ENCODE measurements around the gene SHISAL2A. TPM values are rescaled to one million over a fixed set of nuclear protein-coding genes. Genes with fewer than 3 reads are reported as not detected.

SHISAL2A gene
- total and polyA plus RNA-seq, 2 experiments from 2014 or later = not detected

DNA sequence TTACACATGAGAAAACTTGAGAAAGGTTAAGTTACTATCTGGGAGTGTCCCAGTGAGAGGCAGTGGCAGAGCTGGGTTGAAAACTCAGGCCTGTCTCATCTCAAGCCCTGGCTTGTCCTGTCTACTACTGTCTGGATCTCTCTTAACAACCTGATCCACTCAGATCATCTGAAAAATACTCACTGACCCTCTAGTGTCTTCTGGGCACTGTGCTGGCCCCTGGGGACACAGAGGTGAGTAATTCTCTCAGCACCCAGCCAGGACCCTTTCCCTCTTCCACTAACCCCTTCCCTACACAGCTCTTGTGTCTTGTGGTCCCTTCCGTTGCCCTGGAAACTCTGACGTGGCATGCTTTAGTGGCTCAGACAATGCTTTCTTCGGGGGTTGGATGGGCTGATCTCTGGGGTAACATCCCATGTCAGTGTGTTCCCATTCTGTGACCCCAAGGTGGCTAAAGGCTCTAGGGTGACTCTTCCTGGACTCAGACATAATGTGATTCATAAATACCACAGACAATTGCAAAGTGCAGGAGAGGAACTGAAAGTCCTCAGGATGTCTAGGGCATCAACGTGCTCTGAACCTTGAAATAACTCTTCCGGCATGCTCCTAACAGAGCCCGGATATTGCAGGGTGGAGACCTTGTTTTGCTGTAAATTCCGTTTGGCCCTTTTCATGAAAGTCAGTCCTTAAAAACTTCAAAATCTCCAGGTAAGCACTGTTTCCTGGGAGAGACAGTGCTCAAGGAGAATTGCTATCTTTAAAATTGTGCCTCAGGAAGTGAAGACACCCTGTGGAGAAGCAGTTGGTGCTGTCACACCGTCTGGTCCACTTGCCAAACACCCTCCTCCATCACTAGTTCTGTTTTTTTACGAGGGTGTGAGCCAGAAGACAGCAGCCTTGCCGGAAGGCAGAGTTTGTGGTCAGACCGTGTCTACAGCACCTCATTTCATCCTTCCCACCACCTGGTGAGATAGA lies 4.0 kb downstream of the SHISAL2A start:
- no peak for DNase-seq (ENCODE audit: low read depth in 1 of 2, low spot score in 1 of 2)
- peaks cover 8% of the 10 kb centered on the region for H3K4me1 ChIP-seq (ENCODE audit: low read depth)
- H3K27ac ChIP-seq = no peak overlapping the region

DNA sequence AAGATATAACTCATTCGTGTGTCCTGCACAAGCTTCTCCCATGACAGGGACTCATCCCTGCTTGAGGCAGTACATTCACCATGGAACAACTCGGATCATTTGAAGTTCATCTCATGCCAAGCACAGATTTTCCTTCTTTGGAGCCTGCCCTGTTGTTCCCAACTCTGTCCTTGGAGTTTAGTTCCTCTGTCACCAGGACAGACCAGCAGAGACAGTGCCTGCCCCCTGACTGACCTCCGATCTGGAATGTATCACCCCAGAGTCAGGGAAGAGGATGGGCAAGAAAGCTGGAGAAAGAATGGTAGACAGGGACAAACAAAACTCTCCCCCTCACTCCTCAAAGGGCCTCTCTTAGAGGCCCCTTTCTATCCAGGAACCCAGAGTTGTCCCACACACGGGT lies 5.0 kb downstream of the SHISAL2A start:
- Histone ChIP-seq H3K36me3 (no peaks in the 10 kb centered on the region), H3K4me1 (ENCODE audit: low read depth) (peaks cover 8% of the 10 kb centered on the region), H3K27me3 (peaks cover 12% of the 10 kb centered on the region), H3K27ac (no peak overlapping the region), H3K4me3 (no peak overlapping the region), H3K9me3 (ENCODE audit: low read depth) (no peaks in the 10 kb centered on the region)
- TF ChIP-seq, protein P1, sequence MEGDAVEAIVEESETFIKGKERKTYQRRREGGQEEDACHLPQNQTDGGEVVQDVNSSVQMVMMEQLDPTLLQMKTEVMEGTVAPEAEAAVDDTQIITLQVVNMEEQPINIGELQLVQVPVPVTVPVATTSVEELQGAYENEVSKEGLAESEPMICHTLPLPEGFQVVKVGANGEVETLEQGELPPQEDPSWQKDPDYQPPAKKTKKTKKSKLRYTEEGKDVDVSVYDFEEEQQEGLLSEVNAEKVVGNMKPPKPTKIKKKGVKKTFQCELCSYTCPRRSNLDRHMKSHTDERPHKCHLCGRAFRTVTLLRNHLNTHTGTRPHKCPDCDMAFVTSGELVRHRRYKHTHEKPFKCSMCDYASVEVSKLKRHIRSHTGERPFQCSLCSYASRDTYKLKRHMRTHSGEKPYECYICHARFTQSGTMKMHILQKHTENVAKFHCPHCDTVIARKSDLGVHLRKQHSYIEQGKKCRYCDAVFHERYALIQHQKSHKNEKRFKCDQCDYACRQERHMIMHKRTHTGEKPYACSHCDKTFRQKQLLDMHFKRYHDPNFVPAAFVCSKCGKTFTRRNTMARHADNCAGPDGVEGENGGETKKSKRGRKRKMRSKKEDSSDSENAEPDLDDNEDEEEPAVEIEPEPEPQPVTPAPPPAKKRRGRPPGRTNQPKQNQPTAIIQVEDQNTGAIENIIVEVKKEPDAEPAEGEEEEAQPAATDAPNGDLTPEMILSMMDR (IDR thresholded peaks at IDR 0.05; ENCODE audit: low read depth, low read length) = no peak
- DNase-seq (ENCODE audit: low read depth in 1 of 2, low spot score in 1 of 2) = peak in 1 of 2 donors; percentile 8

More for the DNA sequence above, 4.0 kb downstream of the SHISAL2A start:
- H3K4me3 ChIP-seq = no peak overlapping the region
- H3K36me3 ChIP-seq = no peaks in the 10 kb centered on the region
- TF ChIP-seq, protein P1 (IDR thresholded peaks at IDR 0.05; ENCODE audit: low read depth, low read length) = no peak
- H3K9me3 ChIP-seq (ENCODE audit: low read depth) = no peaks in the 10 kb centered on the region
- H3K27me3 ChIP-seq = peaks cover 20% of the 10 kb centered on the region

DNA sequence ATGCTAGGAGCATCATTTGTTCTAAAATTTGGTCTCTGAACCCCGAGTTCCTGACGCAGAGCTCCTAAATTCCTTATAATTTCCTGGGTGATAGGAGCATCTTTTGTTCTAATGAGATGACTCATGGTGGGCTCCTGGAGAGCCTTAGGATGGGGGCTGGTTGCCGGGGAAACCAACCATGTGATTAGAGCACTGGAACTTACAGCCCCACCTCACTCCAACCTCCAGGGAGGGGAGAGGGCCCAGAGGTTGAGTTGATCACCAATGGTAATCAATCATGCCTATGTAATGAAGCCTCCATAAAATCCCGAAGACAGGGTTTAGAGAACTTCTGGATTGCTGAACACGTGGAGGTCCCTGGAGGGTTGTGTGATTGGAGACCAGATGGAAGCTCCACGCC lies 7.7 kb downstream of the SHISAL2A start:
- Histone ChIP-seq H3K9me3 (ENCODE audit: low read depth) (no peaks in the 10 kb centered on the region), H3K36me3 (no peaks in the 10 kb centered on the region), H3K27me3 (no peaks in the 10 kb centered on the region), H3K27ac (no peak overlapping the region), H3K4me1 (ENCODE audit: low read depth) (peaks cover 8% of the 10 kb centered on the region), H3K4me3 (no peak overlapping the region)
- no peak for DNase-seq (ENCODE audit: low read depth in 1 of 2, low spot score in 1 of 2)
- TF ChIP-seq, protein P1 (IDR thresholded peaks at IDR 0.05; ENCODE audit: low read depth, low read length) = no peak

DNA sequence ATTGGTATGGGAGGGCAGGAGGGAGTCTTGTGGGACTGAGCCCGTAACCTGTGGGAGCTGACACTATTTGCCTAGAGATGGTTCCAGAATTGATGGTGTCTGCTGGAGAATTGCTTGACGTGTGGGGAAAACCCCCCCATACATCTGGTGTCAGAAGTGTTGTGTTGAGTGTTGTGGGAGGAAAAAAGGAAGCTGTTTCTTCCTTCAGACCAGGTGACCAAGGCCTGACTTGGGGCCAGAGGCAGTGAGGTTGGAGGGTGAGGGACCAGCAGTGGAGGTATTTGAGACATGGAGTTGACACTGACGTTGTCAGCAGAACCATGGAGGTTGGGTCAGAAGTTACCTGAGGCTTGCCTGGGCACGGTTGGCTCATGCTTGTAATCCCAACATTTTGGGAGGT lies 8.3 kb downstream of the SHISAL2A start:
- no peaks in the 10 kb centered on the region for H3K36me3 ChIP-seq
- H3K9me3 ChIP-seq (ENCODE audit: low read depth) = no peaks in the 10 kb centered on the region
- no peak overlapping the region for H3K27ac ChIP-seq
- no peaks in the 10 kb centered on the region for H3K27me3 ChIP-seq
- no peak for DNase-seq (ENCODE audit: low read depth in 1 of 2, low spot score in 1 of 2)
- H3K4me3 ChIP-seq = no peak overlapping the region
- TF ChIP-seq, protein P1 (IDR thresholded peaks at IDR 0.05; ENCODE audit: low read depth, low read length) = no peak
- peaks cover 8% of the 10 kb centered on the region for H3K4me1 ChIP-seq (ENCODE audit: low read depth)

DNA sequence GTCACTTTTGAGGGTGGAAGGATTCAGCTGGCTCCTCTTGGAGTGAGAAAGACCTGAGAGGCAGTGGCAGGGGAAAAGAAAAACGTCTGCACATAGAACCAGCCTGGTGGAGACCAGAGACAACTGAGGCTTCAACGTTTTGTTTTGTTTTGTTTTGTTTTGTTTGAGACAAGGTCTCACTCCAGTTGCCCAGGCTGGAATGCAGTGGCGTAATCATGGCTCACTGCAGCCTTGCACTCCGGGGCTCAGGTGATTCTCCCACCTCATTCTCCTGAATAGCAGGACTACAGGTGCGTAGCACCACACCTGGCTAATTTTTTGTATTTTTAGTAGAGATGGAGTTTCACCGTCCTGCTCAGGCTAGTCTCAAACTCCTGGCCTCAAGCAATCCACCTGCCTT lies 12.3 kb downstream of the SHISAL2A start:
- Histone ChIP-seq H3K27ac (no peak overlapping the region), H3K36me3 (no peaks in the 10 kb centered on the region), H3K27me3 (no peaks in the 10 kb centered on the region), H3K9me3 (ENCODE audit: low read depth) (no peaks in the 10 kb centered on the region), H3K4me1 (ENCODE audit: low read depth) (no peaks in the 10 kb centered on the region), H3K4me3 (no peak overlapping the region)
- no peak for DNase-seq (ENCODE audit: low read depth in 1 of 2, low spot score in 1 of 2)
- TF ChIP-seq, protein P1 (IDR thresholded peaks at IDR 0.05; ENCODE audit: low read depth, low read length) = no peak
